SJSA1 (cell line): ENCODE data around the gene PDCD10. TPM values are rescaled to one million over a fixed set of nuclear protein-coding genes. Genes with fewer than 3 reads are reported as not detected.

Experiments used
- DNase-seq, 2 experiments: peaks; one replicate each; pipeline ENCODE4 v3.0.0-alpha.2; 2015 to 2020; ENCODE audit warnings: low spot score in 2 of 2, low read depth in 1 of 2
- H3K27ac ChIP-seq: fragments of 250-450 bp; sonication (Bioruptor Pico); 2 replicates; pipeline ENCODE4 v1.5.1; 2020; ENCODE audit warnings: mild to moderate bottlenecking, moderate library complexity
- H3K27me3 ChIP-seq: fragments of 250-450 bp; sonication (Bioruptor Pico); replicated peaks from 2 replicates; pipeline ENCODE4 v1.5.1; 2020; ENCODE audit warnings: mild to moderate bottlenecking, moderate library complexity
- H3K36me3 ChIP-seq: fragments of 250-450 bp; sonication (Bioruptor Pico); 2 replicates; pipeline ENCODE4 v1.5.1; 2020; ENCODE audit warnings: mild to moderate bottlenecking
- H3K4me1 ChIP-seq: fragments of 250-450 bp; sonication (Bioruptor Pico); replicated peaks from 2 replicates; pipeline ENCODE4 v1.6.1; 2021; ENCODE audit warnings: mild to moderate bottlenecking
- H3K4me3 ChIP-seq: fragments of 250-450 bp; sonication (Bioruptor Pico); 2 replicates; pipeline ENCODE4 v1.5.1; 2020; ENCODE audit warnings: mild to moderate bottlenecking
- H3K9me3 ChIP-seq: fragments of 250-450 bp; sonication (Bioruptor Pico); replicated peaks from 2 replicates; pipeline ENCODE4 v1.5.1; 2020; ENCODE audit warnings: mild to moderate bottlenecking
- total RNA-seq: library from RNA; depleted of rRNA; stranded (reverse); fragments of >200 nt; shearing (Covaris generic); gene quantifications from 2 replicates; pipeline ENCODE4 v1.2.3, GENCODE V29; 2014; rRNA removed

Gene PDCD10
- 63.7 and 67.3 TPM in 2 replicates for total RNA-seq

DNA sequence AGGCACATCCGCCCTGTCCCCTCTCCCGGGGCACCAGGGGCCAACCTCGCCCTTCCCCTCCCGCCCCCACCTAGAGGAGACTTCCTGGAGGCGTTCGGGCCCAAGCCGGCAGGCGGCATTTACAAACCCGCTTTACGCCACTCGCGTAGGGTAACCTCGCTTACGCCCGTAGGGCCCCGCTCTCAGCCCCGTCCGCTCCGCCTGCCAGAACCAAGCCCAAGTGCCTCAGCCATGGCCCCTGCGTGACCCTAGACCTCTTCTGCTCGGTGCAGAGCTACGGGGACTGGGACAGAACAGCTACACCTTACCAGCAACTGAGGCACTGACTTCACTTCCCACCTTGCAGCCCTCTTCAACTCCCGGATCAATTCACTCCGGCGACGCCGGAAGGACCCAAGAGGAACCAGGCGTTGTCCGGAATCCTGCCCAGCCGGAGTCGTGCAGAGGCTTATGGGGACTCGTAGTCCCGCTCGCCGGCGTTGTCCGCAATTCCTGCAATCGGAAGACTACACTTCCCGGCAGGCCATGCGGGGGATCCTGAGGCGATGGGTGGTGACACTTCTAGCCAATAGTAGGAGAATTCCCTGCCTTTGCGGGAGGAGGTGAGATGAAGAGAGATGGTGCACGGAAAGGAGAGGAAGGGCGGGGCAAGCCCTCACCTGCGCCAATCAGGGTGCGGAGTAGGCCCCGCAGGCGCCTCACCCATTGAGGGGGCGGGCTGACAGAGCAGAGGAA, at the start of gene PDCD10:
Gene PDCD10, minus strand, starts transcription at position 395 of the 735 bp plus-strand sequence. CDS start 14,735 bp downstream, outside the sequence.
- Histone ChIP-seq H3K4me1 (no peaks in the 10 kb centered on the region), H3K4me3 (peak within 1 kb of the TSS; percentile 72), H3K27ac (peak within 1 kb of the TSS; percentile 17; the same call in 1 of the 2 replicates), H3K9me3 (no peaks in the 10 kb centered on the region), H3K27me3 (peaks cover 6% of the 10 kb centered on the region), H3K36me3 (no peaks in the 10 kb centered on the region)
- peak; percentile 93 to 96 for DNase-seq

DNA sequence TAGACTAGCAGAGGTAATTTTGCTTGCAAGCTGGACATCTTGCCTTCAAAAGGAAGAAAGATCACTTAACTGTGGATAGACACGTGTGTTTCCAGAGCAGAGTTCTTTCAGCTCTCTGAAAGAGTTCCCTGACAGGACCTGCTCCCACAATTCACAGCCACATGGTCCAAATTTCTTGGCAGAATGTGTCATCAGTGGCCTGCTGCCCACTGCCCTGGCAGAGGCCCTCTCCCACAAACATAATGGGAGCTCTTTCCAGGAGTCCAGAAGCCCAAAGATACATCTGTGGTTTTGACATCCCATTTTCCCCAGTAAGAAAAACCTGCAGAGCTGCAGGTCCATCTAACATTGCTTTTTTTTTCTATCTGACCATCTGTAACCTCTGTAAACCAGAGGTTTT, 49.1 kb upstream of the PDCD10 start:
- H3K27ac ChIP-seq: no peak overlapping the region
- no peaks in the 10 kb centered on the region for H3K27me3 ChIP-seq
- H3K36me3 ChIP-seq: no peaks in the 10 kb centered on the region
- H3K4me1 ChIP-seq: no peaks in the 10 kb centered on the region
- no peak for DNase-seq
- H3K9me3 ChIP-seq: no peaks in the 10 kb centered on the region
- no peak overlapping the region for H3K4me3 ChIP-seq

DNA sequence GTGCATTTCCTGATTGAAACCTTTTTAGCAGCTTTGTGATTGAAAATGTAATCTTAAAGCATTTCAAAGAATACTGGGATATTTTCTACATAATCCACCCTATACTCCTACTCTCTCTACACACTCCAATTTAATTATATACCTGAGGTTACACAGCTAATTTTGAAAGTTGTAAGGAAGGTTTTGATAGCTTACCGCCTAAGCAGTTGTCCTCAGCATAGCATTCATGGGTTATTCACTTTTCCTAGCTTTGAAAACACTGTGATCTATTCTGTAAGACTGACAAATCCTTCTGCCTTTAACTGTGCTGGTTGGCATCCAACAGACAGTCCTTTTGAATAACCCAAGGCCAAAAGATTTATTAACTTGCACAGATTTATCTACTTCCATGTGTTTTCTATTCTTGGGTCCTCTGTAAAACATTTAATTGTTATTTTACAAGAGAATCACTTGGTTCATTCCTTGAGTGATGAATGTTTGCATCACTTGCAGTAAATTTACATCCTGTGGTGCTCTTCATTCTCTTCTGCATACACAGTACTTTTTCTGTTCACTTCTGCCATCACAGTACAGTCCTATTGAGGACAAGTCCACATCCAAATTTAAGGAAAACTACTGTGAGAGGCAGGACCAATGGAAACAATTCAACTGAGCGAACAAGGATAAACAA, 45.7 kb upstream of the PDCD10 start:
- Histone ChIP-seq H3K27ac (no peak overlapping the region), H3K27me3 (no peaks in the 10 kb centered on the region), H3K4me3 (no peak overlapping the region), H3K36me3 (no peaks in the 10 kb centered on the region), H3K4me1 (no peaks in the 10 kb centered on the region), H3K9me3 (no peaks in the 10 kb centered on the region)
- no peak for DNase-seq

DNA sequence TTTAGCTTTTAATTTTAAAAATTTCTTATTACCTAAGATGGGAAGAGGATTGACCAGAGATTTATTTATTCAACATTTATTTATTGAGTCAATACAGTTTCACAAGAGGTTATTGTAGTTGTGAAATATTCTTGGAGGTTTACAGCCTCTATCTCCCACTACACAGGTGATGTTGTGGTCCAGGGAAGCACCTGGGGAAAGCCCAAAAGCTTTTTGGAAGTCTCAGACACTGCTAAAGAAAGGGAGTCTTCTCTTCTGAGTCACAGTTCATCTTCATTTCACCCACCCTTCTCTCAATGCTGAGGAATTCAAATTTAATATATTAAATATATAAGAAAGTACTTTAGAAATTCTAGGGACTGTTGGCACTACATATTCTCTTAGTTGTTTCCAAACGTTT, 42.7 kb upstream of the PDCD10 start:
- H3K4me3 ChIP-seq: no peak overlapping the region
- no peaks in the 10 kb centered on the region for H3K9me3 ChIP-seq
- no peaks in the 10 kb centered on the region for H3K27me3 ChIP-seq
- no peak overlapping the region for H3K27ac ChIP-seq
- no peaks in the 10 kb centered on the region for H3K36me3 ChIP-seq
- no peaks in the 10 kb centered on the region for H3K4me1 ChIP-seq
- no peak for DNase-seq

DNA sequence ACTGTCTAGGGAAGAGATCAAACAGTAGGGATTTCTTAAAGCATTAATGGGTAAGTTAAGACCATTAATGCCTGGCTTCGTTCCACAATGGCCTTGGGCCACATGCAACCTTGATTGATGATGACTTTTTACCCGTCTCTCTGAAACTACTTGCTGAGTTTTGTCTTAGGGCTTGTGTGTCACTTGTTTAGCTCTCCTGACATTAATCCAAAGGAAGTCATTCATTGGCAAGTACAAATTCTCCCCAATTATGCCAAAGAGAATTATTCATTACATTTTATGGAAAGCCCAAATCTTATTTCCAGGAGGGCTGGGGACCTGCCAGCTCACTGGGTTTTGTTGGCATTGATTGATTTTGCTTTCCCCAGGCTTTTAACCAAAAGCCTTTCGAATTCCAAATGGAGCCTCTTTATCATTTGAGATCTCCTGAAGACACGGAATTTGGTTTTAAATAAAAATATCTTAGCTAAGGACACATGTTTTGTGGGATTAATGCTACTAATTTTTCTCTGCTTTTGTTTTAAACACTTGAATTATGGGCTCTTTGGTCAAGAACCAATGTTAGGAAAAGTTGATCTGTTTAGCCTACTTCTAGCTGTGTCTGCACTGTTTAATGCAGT, 41.5 kb upstream of the PDCD10 start:
- Histone ChIP-seq H3K4me3 (no peak overlapping the region), H3K27me3 (no peaks in the 10 kb centered on the region), H3K36me3 (no peaks in the 10 kb centered on the region), H3K4me1 (no peaks in the 10 kb centered on the region), H3K9me3 (no peaks in the 10 kb centered on the region), H3K27ac (no peak overlapping the region)
- no peak for DNase-seq

DNA sequence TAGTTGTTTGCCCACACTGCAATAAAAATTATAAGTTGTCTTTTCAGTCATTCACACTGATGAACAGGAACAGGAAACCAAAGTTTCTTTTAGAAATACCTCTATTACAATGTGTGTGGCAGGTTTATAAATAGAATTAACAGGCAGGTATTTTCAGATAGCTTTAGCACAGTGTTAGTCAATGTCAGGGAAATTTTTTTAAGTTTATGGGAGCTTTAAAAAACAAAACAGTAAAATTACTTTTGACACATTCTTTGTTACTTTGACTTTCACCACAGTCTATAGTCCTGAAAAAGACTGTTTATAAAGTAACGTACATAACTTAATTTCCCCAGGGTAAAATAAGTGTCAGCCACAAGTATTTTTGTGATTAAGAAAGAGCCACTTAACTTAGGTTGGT, 38.9 kb upstream of the PDCD10 start:
- no peak for DNase-seq
- H3K36me3 ChIP-seq: no peaks in the 10 kb centered on the region
- no peak overlapping the region for H3K27ac ChIP-seq
- H3K9me3 ChIP-seq: no peaks in the 10 kb centered on the region
- no peak overlapping the region for H3K4me3 ChIP-seq
- H3K4me1 ChIP-seq: no peaks in the 10 kb centered on the region
- H3K27me3 ChIP-seq: no peaks in the 10 kb centered on the region

DNA sequence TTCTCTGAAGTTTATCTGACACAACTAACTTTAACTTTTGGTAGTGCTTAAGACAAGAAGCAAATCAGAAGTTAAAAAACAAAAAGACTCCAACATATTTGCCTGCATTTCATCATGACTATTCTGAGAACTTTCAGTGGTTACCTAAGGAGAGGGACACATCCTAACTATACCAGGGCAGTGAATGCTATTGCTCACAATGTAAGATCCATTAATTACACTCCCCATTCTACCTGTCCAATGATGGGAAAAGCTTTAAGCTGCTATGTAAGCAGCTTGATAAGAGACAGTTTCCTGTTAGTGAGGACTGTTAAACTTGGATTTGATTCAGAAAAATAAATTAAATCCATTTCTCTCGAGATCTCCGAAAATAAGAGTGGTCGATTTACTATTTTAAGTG, 38.3 kb upstream of the PDCD10 start:
- Histone ChIP-seq H3K36me3 (no peaks in the 10 kb centered on the region), H3K27ac (no peak overlapping the region), H3K4me1 (no peaks in the 10 kb centered on the region), H3K9me3 (no peaks in the 10 kb centered on the region; the same call in 1 of the 2 replicates), H3K4me3 (no peak overlapping the region), H3K27me3 (no peaks in the 10 kb centered on the region)
- no peak for DNase-seq

DNA sequence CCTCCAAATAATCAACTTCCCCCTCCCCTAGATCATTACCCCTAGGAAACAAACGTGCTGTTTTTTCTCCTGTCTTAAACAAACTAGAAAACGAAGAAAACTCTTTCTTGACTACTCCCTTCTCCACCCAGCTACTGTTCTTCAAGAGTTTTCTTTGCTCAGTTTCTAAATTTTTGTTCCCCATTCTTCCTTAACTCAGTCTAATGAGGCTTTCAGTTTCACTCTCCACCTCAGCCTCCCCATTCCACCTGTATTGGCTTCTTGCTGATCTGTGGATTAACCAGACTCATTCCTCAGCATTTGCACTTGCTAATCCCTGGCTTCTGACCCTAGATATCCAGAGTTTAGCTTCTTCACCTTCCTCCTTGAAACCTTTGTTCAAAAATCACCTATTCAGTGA, 27.6 kb upstream of the PDCD10 start:
- no peak for DNase-seq

DNA sequence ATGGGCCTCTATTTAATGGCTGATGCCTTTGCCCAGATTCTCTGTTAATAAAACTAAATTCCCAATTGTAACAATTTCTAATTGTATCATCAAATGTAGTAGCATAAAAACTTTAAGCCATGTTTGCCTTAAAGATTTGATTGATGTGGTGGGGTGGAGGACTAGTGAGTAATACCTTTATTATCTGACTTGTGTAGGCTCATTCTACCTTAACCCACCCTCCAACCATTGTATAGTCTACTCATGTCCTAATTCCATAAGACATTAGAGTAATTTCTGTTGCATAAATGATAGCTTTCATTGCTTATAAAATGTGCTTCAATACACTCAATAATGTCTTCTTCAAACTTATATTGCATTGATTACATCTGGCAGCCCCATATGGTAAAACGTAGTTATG, 26.6 kb upstream of the PDCD10 start:
- Histone ChIP-seq H3K27ac (no peak overlapping the region), H3K27me3 (no peaks in the 10 kb centered on the region), H3K36me3 (no peaks in the 10 kb centered on the region), H3K4me1 (no peaks in the 10 kb centered on the region), H3K4me3 (no peak overlapping the region), H3K9me3 (no peaks in the 10 kb centered on the region)
- no peak for DNase-seq

More for the DNA sequence above, 27.6 kb upstream of the PDCD10 start:
- Histone ChIP-seq H3K9me3 (no peaks in the 10 kb centered on the region), H3K4me3 (no peak overlapping the region), H3K27me3 (no peaks in the 10 kb centered on the region), H3K4me1 (no peaks in the 10 kb centered on the region), H3K27ac (no peak overlapping the region), H3K36me3 (no peaks in the 10 kb centered on the region)

DNA sequence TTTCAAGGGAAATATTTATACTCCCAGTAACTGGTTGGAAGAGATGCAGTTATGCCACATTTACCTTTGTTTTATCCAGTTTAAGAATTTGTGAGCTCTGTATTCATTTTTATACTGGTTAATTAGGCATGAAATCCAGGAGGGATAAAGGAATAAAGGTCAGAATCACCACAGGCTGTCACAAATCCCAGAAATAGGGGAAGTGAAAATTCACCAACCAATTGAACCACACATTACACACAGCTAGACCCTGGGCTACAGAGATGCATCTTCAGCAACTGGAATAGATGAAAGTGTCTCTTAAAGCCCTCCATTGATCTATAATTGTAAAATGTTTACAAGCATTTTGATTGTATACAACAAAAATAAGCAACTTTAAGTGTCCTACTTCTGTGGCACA, 19.4 kb upstream of the PDCD10 start:
- no peak for DNase-seq
- H3K27me3 ChIP-seq: no peaks in the 10 kb centered on the region
- no peaks in the 10 kb centered on the region for H3K4me1 ChIP-seq
- no peak overlapping the region for H3K4me3 ChIP-seq
- H3K36me3 ChIP-seq: no peaks in the 10 kb centered on the region
- no peaks in the 10 kb centered on the region for H3K9me3 ChIP-seq
- no peak overlapping the region for H3K27ac ChIP-seq

DNA sequence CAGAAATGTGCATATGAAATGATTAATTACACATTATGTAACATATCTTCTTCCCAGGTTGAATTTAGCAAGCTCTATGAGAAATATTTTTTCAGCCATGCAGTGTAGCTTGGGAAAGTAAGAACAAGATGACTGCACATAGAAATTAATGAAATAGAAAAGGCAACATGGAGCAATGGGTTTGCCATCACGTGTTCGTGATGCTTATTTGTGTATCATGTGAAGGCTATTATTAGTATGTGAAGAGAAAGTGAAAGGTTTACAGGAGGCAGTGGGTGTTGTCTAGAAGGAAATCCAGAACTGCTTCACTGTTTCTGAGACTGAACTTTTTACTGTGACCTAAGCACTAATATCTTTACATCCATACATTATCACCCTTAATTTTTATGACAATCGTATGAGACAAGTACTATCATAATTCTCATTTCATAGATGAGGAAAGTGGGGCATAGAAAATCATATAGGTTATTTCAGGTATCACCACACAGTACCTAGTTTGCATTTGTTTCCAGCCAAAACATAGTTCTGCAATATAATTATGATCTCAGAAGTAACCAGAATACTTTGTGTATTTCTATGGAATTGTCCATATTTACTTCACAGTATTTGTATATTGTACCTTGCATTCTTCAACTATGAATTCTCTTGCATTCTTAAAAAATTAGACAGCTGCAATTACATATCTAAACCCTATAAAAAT, 15.7 kb upstream of the PDCD10 start:
- no peak overlapping the region for H3K4me3 ChIP-seq
- no peaks in the 10 kb centered on the region for H3K4me1 ChIP-seq
- H3K27me3 ChIP-seq: no peaks in the 10 kb centered on the region
- no peak for DNase-seq
- no peaks in the 10 kb centered on the region for H3K36me3 ChIP-seq
- no peak overlapping the region for H3K27ac ChIP-seq
- no peaks in the 10 kb centered on the region for H3K9me3 ChIP-seq

DNA sequence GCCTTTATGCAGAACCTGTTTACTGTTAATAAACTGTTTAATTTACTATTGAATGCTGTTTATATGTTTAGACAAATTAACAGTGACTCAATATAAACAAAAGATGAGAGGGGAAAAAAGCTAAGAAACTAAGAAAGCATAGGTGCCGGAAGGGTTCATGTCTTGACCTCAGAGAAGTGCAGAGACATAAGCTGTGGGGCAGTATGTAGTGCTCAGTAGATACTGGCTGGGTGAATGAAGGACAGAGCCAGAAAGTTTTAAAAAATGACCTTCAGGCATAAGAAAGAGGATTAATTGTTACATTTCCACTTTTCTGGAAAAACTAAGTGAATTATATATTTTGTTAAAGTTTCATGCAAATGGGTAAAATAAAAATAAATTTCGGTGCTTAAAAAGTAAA, 15.0 kb upstream of the PDCD10 start:
- no peaks in the 10 kb centered on the region for H3K36me3 ChIP-seq

DNA sequence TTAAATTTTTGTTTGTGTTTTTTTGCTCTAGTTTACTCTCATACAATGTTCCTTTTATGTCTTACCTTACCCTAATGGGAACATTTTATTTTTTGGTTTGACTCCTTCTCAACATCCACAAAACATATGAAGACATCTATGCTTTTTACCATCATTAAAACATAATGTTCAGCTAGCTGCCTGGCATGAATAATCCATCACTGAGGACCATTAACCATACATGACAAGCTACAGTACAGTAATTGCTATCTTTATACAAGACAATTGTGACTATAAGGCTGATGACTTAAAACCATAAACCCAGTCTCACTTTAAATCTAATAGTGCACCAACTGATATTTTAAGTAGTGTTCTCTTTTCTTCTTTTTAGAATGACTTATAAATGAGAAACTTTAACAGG, 14.5 kb upstream of the PDCD10 start:
- H3K4me1 ChIP-seq: no peaks in the 10 kb centered on the region
- DNase-seq: no peak
- H3K9me3 ChIP-seq: no peaks in the 10 kb centered on the region
- no peaks in the 10 kb centered on the region for H3K27me3 ChIP-seq
- no peak overlapping the region for H3K27ac ChIP-seq
- H3K4me3 ChIP-seq: no peak overlapping the region
- H3K36me3 ChIP-seq: no peaks in the 10 kb centered on the region

More for the DNA sequence above, 15.0 kb upstream of the PDCD10 start:
- Histone ChIP-seq H3K9me3 (no peaks in the 10 kb centered on the region), H3K4me3 (no peak overlapping the region), H3K27ac (no peak overlapping the region), H3K4me1 (no peaks in the 10 kb centered on the region), H3K27me3 (no peaks in the 10 kb centered on the region)
- DNase-seq: no peak

DNA sequence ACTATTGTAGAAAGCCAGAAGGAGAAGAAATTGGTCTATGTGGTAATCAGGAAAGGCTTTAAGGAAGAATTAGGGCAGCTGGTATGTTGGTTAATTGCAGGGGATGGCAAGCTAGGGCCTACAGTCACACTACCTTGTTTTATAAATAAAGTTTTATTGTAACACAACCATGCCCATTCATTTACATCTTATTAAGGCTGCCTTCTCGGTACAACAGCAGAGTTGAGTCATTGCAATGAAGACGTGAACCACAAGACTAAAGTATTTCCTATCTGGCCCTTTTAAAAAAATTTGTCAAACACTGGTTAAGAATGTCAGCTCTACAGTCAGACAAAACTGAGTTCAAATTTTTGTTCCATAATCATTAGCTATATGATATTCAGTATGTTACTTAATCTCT, 9.1 kb upstream of the PDCD10 start:
- no peaks in the 10 kb centered on the region for H3K9me3 ChIP-seq
- no peak for DNase-seq
- H3K4me1 ChIP-seq: no peaks in the 10 kb centered on the region
- no peak overlapping the region for H3K27ac ChIP-seq
- H3K36me3 ChIP-seq: no peaks in the 10 kb centered on the region
- H3K4me3 ChIP-seq: no peak overlapping the region
- H3K27me3 ChIP-seq: peaks cover 3% of the 10 kb centered on the region; the same call in 1 of the 2 replicates
